LNCaP clone FGC (cell line): ENCODE results near the gene CACNA2D1.

Source experiments
- DNase-seq: peaks from one replicate; pipeline ENCODE4 v3.0.0-alpha.2; 2011; ENCODE audit warnings: low read depth
- H3K4me3 ChIP-seq: 2 replicates; pipeline ENCODE4 v1.5.1; 2011; ENCODE audit warnings: mild to moderate bottlenecking, low read depth, low read length, control low read depth
- CTCF ChIP-seq: IDR thresholded peaks from 2 replicates; pipeline ENCODE4 v1.5.1; 2012; ENCODE audit warnings: mild to moderate bottlenecking; ENCODE audit not compliant: control insufficient read depth, insufficient read depth; ENCODE audit errors: extremely low read depth

The CACNA2D1 gene

DNA sequence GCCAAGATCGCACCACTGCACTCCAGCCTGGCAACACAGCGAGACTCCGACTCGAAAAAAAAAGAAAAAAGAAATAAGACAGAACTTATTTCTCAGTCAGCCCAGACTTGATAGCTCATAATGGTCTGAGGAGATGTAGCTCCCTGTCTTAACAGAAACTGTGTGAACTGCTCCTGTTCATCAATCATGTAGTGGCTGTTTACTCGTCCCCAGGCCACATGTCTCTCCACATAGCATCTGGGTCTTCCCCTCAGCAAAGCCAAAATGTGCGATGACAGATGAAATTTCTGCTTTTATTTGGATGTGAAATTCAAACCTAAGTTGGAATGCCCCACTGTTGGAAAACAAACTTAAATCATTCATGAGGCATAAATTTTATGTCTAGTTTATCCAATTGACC, 219.0 kb downstream of the CACNA2D1 start:
- DNase-seq, result no peak
- H3K4me3 ChIP-seq, result no peak overlapping the region
- TF ChIP-seq CTCF, result no peak

DNA sequence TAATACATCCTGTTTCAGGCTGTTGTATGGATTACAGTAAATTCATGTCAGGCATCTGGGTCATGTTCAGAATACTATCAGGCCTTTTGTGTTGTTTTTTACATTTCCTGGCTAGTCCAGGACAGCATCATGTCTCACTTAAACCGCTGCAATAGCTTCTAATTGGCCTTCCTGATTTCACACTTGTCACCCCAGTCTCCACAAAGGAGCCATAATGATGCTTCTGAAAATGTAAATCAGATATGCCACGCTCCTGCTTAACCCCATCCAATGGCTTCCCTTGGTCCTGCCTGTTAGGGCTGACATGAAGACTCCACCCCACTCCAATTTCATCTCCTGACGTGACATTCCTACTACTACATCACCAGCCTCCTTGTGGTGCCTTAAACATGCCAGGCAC, 220.0 kb downstream of the CACNA2D1 start:
- DNase-seq, result no peak
- H3K4me3 ChIP-seq, result no peak overlapping the region
- no peak for TF ChIP-seq CTCF

DNA sequence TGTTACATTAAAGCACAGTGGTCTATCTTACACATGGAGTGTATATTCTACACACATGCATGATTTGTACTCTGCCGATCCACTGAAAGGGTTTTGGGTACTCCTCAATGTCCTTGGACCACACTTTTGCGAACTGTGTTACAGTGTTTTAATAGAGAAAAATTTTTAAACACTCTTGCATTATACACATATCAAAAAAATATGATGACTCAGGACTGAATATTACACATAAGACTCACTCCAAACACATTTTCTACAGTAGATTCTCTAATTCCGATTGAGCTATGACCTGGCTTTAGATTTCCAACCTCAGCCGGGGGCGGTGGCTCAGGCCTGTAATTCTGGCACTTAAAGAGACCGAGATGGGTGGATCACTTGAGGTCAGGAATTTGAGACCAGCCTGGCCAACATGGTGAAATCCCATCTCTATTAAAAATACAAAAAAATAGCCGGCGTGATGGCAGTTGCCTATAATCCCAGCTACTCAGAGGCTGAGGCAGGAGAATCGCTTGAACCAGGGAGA, 222.4 kb downstream of the CACNA2D1 start:
- no peak for DNase-seq
- H3K4me3 ChIP-seq, result no peak overlapping the region
- TF ChIP-seq CTCF, result no peak

- no peak for TF ChIP-seq CTCF
- no peak overlapping the region for H3K4me3 ChIP-seq
- DNase-seq, result no peak
These were observed 231.1 kb downstream of the CACNA2D1 start for GRCh38 chr7:82212466-82212865.

DNA sequence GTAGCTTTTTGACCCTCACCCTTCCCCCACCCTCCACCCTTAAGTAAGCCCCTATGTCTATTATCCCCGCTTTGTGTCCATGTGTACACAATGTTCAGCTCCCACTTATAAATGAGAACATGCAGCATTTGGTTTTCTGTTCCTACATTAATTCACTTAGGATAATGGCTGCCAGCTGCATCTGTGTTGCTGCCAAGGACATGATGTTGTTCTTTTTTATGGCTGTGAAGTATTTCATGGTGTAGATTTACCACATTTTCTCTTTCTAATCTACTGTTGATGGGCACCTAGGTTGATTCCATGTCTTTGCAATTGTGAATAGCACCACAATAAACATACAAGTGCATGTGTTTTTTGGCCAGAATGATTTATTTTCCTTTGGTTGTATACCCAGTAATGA, 232.2 kb downstream of the CACNA2D1 start:
- no peak for TF ChIP-seq CTCF
- no peak for DNase-seq

GRCh38 chr7:82210416-82211184, 233.0 kb downstream of the CACNA2D1 start:
- no peak for DNase-seq
- no peak overlapping the region for H3K4me3 ChIP-seq
- no peak for TF ChIP-seq CTCF

More for the DNA sequence above, 232.2 kb downstream of the CACNA2D1 start:
- no peak overlapping the region for H3K4me3 ChIP-seq
